NT2/D1 (cell line): ENCODE data around the gene SH2D1B.
"Not testable (repeated sequence)": the region's sequence is repeated elsewhere in the genome, so short reads cannot be mapped to it uniquely, and the experiment has no call there.

Experiments
- SUZ12 ChIP-seq: IDR thresholded peaks from 2 replicates; pipeline ENCODE4 v1.6.1; 2011; ENCODE audit not compliant: insufficient read length, insufficient read depth; ENCODE audit errors: extremely low read depth
- YY1 ChIP-seq: IDR thresholded peaks from 2 replicates; pipeline ENCODE4 v1.6.1; 2011; ENCODE audit not compliant: insufficient read length, insufficient read depth
- ZNF274 ChIP-seq: IDR thresholded peaks from 2 replicates; pipeline ENCODE4 v1.6.1; 2011; ENCODE audit warnings: mild to moderate bottlenecking, low read depth, low read length

GRCh38 chr1:162454361-162454760, 42.4 kb upstream of the SH2D1B start:
- TF ChIP-seq ZNF274, YY1, SUZ12: not testable (repeated sequence)
